ENCODE results near the gene DHRS13. TPM values are rescaled to one million over a fixed set of nuclear protein-coding genes. Genes with fewer than 3 reads are reported as not detected.

The DHRS13 gene
- polyA plus RNA-seq, 1 donor (not counting 4 experiments of a cell fraction or from before 2014, with no cell fraction given): 3.4 TPM

DNA sequence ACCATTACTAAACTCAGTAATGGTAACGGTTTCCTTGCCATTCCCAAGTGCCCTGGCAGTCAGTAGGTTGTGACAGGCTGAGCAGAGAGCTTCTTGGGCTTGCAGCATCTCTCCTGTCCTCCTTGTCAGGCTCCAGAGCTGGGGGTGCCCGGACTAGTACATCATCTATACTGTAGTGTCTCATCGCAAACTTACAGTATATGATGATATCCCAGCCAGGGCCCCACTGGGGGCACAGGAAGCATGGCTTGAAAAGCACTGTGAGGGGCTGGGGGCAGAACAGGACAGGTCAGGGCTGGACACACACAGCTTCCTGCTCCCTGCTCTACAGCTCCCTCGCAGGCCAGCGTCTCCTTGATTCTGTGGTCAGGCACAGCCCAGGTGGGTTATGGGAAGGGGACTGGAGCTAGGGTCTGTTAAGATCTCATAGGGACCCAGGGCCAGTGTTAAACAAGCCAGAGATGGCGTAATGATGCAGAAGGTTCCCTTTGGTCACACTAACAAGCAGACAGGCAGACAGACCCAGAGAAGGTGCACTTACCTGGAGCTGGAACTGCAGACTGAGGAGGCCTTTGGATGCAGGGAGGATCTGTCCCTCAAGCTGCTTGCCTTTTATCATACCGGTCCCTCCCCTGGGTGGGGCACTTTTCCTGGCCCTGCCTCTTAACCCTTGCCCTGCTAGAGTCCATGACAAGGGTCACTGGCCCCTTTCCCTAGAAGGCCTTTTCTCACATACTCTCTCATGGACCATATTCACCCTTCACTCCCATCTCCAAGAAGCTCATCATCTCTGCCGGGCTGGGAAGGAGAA is 41.3 kb downstream of the DHRS13 start:
- no peak for TF ChIP-seq EZH2 (IDR thresholded peaks at IDR 0.05; ENCODE audit: low read length)
- TF ChIP-seq, protein P1, sequence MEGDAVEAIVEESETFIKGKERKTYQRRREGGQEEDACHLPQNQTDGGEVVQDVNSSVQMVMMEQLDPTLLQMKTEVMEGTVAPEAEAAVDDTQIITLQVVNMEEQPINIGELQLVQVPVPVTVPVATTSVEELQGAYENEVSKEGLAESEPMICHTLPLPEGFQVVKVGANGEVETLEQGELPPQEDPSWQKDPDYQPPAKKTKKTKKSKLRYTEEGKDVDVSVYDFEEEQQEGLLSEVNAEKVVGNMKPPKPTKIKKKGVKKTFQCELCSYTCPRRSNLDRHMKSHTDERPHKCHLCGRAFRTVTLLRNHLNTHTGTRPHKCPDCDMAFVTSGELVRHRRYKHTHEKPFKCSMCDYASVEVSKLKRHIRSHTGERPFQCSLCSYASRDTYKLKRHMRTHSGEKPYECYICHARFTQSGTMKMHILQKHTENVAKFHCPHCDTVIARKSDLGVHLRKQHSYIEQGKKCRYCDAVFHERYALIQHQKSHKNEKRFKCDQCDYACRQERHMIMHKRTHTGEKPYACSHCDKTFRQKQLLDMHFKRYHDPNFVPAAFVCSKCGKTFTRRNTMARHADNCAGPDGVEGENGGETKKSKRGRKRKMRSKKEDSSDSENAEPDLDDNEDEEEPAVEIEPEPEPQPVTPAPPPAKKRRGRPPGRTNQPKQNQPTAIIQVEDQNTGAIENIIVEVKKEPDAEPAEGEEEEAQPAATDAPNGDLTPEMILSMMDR (optimal IDR thresholded peaks at IDR 0.05 in 1 of 3, IDR thresholded peaks at IDR 0.05 in 1 of 3, conservative IDR thresholded peaks at IDR 0.05 in 1 of 3; ENCODE audit: extremely low read depth in 1 of 3, insufficient read depth in 2 of 3, low read length in 3 of 3): no peak
- dilution Hi-C loops (cut with MboI; ENCODE audit: extremely low pct_ligation_motif_present, low sequenced_read_pairs): no loop called here
- Histone ChIP-seq H3K27ac (ENCODE audit: control insufficient read depth, insufficient read depth, low read length) (no peak overlapping the region), H3K4me2 (ENCODE audit: control insufficient read depth, extremely low read depth, insufficient read depth, low read depth, low read length) (no peak overlapping the region), H3K9me3 (ENCODE audit: control insufficient read depth, low read depth, low read length) (no peaks in the 10 kb centered on the region), H4K20me1 (ENCODE audit: control insufficient read depth, extremely low read depth, insufficient read depth, low read length) (no peaks in the 10 kb centered on the region), H3K36me3 (ENCODE audit: control insufficient read depth in 2 of 2, extremely low read depth in 1 of 2, insufficient read depth in 2 of 2, low read length in 2 of 2) (peaks cover 24% of the 10 kb centered on the region in 2 experiments), H3K9ac (ENCODE audit: control insufficient read depth, extremely low read depth, insufficient read depth, low read length) (no peak overlapping the region), H3K79me2 (ENCODE audit: control insufficient read depth, insufficient read depth, low read length) (no peaks in the 10 kb centered on the region), H2AFZ (ENCODE audit: control insufficient read depth, low read length) (no peak overlapping the region), H3K27me3 (ENCODE audit: control insufficient read depth, extremely low read depth, insufficient read depth, low read length) (no peaks in the 10 kb centered on the region), H3K4me3 (ENCODE audit: control insufficient read depth in 2 of 3, extremely low read depth in 1 of 3, insufficient read depth in 2 of 3, low read depth in 1 of 3, low read length in 3 of 3) (no peak overlapping the region), H3K4me1 (ENCODE audit: control insufficient read depth, extremely low read depth, insufficient read depth, low read length) (peaks cover 5% of the 10 kb centered on the region), H3K9me1 (ENCODE audit: control insufficient read depth, extremely low read depth, insufficient read depth, low read length) (peaks cover 3% of the 10 kb centered on the region)
- no peak for DNase-seq (ENCODE audit: low read depth, low spot score)
- FAIRE-seq: no peak

DNA sequence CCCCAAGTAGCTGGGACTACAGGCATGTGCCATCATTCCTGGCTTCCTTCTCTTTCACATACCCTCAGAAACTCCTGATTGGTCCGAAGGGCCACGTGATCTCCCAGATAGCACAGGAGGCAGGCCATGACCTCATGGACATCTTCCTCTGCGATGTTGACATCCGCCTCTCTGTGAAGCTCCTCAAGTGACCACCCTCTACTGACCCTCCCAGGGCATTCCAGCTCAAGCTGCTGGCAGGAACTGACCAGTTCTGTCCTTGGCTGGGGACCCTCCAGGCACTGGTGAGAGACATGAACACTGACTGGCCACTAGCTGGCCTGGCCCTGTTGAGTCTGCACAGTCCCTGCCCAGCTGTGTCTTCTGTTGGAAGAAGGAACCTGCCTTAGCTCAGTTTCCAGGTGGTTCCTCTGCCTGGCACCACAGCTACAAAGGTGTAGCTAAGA is 42.5 kb downstream of the DHRS13 start:
- Histone ChIP-seq H3K27ac (ENCODE audit: control insufficient read depth, insufficient read depth, low read length) (no peak overlapping the region), H4K20me1 (ENCODE audit: control insufficient read depth, extremely low read depth, insufficient read depth, low read length) (no peaks in the 10 kb centered on the region), H3K9me1 (ENCODE audit: control insufficient read depth, extremely low read depth, insufficient read depth, low read length) (peaks cover 3% of the 10 kb centered on the region), H3K4me2 (ENCODE audit: control insufficient read depth, extremely low read depth, insufficient read depth, low read depth, low read length) (no peak overlapping the region), H3K9me3 (ENCODE audit: control insufficient read depth, low read depth, low read length) (no peaks in the 10 kb centered on the region), H3K27me3 (ENCODE audit: control insufficient read depth, extremely low read depth, insufficient read depth, low read length) (no peaks in the 10 kb centered on the region), H3K79me2 (ENCODE audit: control insufficient read depth, insufficient read depth, low read length) (peaks cover 10% of the 10 kb centered on the region), H3K36me3 (ENCODE audit: control insufficient read depth in 2 of 2, extremely low read depth in 1 of 2, insufficient read depth in 2 of 2, low read length in 2 of 2) (peaks cover 27 to 29% of the 10 kb centered on the region in 2 experiments), H3K4me3 (ENCODE audit: control insufficient read depth in 2 of 3, extremely low read depth in 1 of 3, insufficient read depth in 2 of 3, low read depth in 1 of 3, low read length in 3 of 3) (no peak overlapping the region), H3K9ac (ENCODE audit: control insufficient read depth, extremely low read depth, insufficient read depth, low read length) (no peak overlapping the region), H3K4me1 (ENCODE audit: control insufficient read depth, extremely low read depth, insufficient read depth, low read length) (peaks cover 7% of the 10 kb centered on the region), H2AFZ (ENCODE audit: control insufficient read depth, low read length) (no peak overlapping the region)
- no peak for DNase-seq (ENCODE audit: low read depth, low spot score)
- dilution Hi-C loops (cut with MboI; ENCODE audit: extremely low pct_ligation_motif_present, low sequenced_read_pairs): no loop called here
- TF ChIP-seq, protein P1 (optimal IDR thresholded peaks at IDR 0.05 in 1 of 3, IDR thresholded peaks at IDR 0.05 in 1 of 3, conservative IDR thresholded peaks at IDR 0.05 in 1 of 3; ENCODE audit: extremely low read depth in 1 of 3, insufficient read depth in 2 of 3, low read length in 3 of 3): no peak
- TF ChIP-seq EZH2 (IDR thresholded peaks at IDR 0.05; ENCODE audit: low read length): no peak
- no peak for FAIRE-seq

Measured in keratinocyte (primary cell).